ENCODE measurements around the gene AHI1. TPM values are rescaled to one million over a fixed set of nuclear protein-coding genes. Genes with fewer than 3 reads are reported as not detected.

Gene AHI1
- total RNA-seq, 2 experiments from 2014 or later = 21.4 to 33.9 TPM

GRCh38 chr6:135285165-135285564, 212.4 kb downstream of the AHI1 start:
- 0 out of 2 replicates have a peak overlapping the region, but pooled peaks have one; percentile 12 for H2AFZ ChIP-seq (ENCODE audit: low read length)
- no peaks in the 10 kb centered on the region for H3K9me2 ChIP-seq (ENCODE audit: insufficient read depth, low read length)
- H3K4me3 ChIP-seq (ENCODE audit: low read depth, low read length, poor library complexity, severe bottlenecking) = no peak overlapping the region
- no peaks in the 10 kb centered on the region for H3K9me3 ChIP-seq (ENCODE audit: low read length)
- H3K79me2 ChIP-seq (ENCODE audit: insufficient read depth, low read depth, low read length) = no peaks in the 10 kb centered on the region
- H3K4me2 ChIP-seq (ENCODE audit: low read length) = no peak overlapping the region
- ChIA-PET CTCF (ENCODE audit: unreplicated experiment) (no interaction called here), POLR2A (interaction anchor here (1.1 kb wide), 1 partner anchor 12 kb away, joined by 3 read pairs; no protein-coding TSS in a partner anchor)
- intact Hi-C loops (cut with micrococcal nuclease; ENCODE audit: unreplicated experiment) = no loop called here
- no peak overlapping the region for H3K27ac ChIP-seq (ENCODE audit: low read depth, low read length, poor library complexity, severe bottlenecking)
- TF ChIP-seq EZH2phosphoT487 (IDR thresholded peaks at IDR 0.05; ENCODE audit: borderline replicate concordance, low read depth, low read length) (no peak), CTCF (conservative IDR thresholded peaks at IDR 0.05; ENCODE audit: low read length) (no peak)
- H4K20me1 ChIP-seq (ENCODE audit: insufficient read depth, low read length) = no peaks in the 10 kb centered on the region
- BruUV-seq (replicated peaks) = no TSS peak
- no peak for DNase-seq (ENCODE audit: low spot score)
- peaks cover 43% of the 10 kb centered on the region for H3K4me1 ChIP-seq (ENCODE audit: insufficient read depth, low read length, poor library complexity, severe bottlenecking)
- no peaks in the 10 kb centered on the region; the same call in 1 of the 2 replicates for H3K36me3 ChIP-seq (ENCODE audit: insufficient read depth, low read length)

- no peaks in the 10 kb centered on the region for H4K20me1 ChIP-seq (ENCODE audit: insufficient read depth, low read length)
- intact Hi-C loops (cut with micrococcal nuclease; ENCODE audit: unreplicated experiment) = no loop called here
- H3K9me2 ChIP-seq (ENCODE audit: insufficient read depth, low read length) = no peaks in the 10 kb centered on the region
- no peak overlapping the region for H2AFZ ChIP-seq (ENCODE audit: low read length)
- POLR2A ChIA-PET = interaction anchor here (0.8 to 1.6 kb wide), 4 partner anchors 10 to 17 kb away, joined by 3 to 7 read pairs (median 3); no protein-coding TSS in a partner anchor
- no peak overlapping the region for H3K4me2 ChIP-seq (ENCODE audit: low read length)
- peaks cover 52% of the 10 kb centered on the region for H3K4me1 ChIP-seq (ENCODE audit: insufficient read depth, low read length, poor library complexity, severe bottlenecking)
- H3K36me3 ChIP-seq (ENCODE audit: insufficient read depth, low read length) = no peaks in the 10 kb centered on the region; the same call in 1 of the 2 replicates
- no peak overlapping the region for H3K4me3 ChIP-seq (ENCODE audit: low read depth, low read length, poor library complexity, severe bottlenecking)
- CTCF ChIA-PET (ENCODE audit: unreplicated experiment) = no interaction called here
- H3K9me3 ChIP-seq (ENCODE audit: low read length) = no peaks in the 10 kb centered on the region
- no peaks in the 10 kb centered on the region for H3K79me2 ChIP-seq (ENCODE audit: insufficient read depth, low read depth, low read length)
- no peak overlapping the region for H3K27ac ChIP-seq (ENCODE audit: low read depth, low read length, poor library complexity, severe bottlenecking)
- BruUV-seq (replicated peaks) = no TSS peak
- TF ChIP-seq EZH2phosphoT487 (IDR thresholded peaks at IDR 0.05; ENCODE audit: borderline replicate concordance, low read depth, low read length) (no peak), CTCF (conservative IDR thresholded peaks at IDR 0.05; ENCODE audit: low read length) (no peak)
- DNase-seq (ENCODE audit: low spot score) = no peak
Measured at GRCh38 chr6:135283926-135284325, 213.6 kb downstream of the AHI1 start.

DNA sequence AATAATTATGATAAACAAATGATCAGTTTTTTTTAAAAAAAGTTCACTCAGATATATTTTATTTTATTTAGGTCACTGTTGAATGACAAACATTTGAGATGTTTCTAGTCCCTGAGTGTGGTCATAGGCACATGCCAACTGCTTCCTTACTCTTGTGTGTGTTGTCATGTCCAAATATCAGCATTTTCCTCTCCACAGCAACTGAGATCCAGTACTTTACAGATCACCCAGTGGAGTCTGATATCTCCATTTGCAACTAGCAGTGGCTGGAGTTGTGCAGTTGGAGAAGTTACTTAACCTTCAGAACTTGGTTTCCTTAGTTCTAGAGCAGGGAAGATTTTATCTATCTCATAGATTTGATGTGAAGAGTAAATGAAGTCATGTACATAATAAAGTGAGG, 215.1 kb downstream of the AHI1 start:
- Histone ChIP-seq H3K36me3 (ENCODE audit: insufficient read depth, low read length) (no peaks in the 10 kb centered on the region; the same call in 1 of the 2 replicates), H3K4me3 (ENCODE audit: low read depth, low read length, poor library complexity, severe bottlenecking) (no peak overlapping the region), H3K9me2 (ENCODE audit: insufficient read depth, low read length) (no peaks in the 10 kb centered on the region), H3K4me2 (ENCODE audit: low read length) (no peak overlapping the region), H3K79me2 (ENCODE audit: insufficient read depth, low read depth, low read length) (no peaks in the 10 kb centered on the region), H3K27ac (ENCODE audit: low read depth, low read length, poor library complexity, severe bottlenecking) (no peak overlapping the region), H3K4me1 (ENCODE audit: insufficient read depth, low read length, poor library complexity, severe bottlenecking) (peaks cover 51% of the 10 kb centered on the region), H2AFZ (ENCODE audit: low read length) (peak overlapping the region; percentile 22; the same call in 1 of the 2 replicates), H4K20me1 (ENCODE audit: insufficient read depth, low read length) (no peaks in the 10 kb centered on the region), H3K9me3 (ENCODE audit: low read length) (no peaks in the 10 kb centered on the region)
- intact Hi-C loops (cut with micrococcal nuclease; ENCODE audit: unreplicated experiment) = no loop called here
- TF ChIP-seq EZH2phosphoT487 (IDR thresholded peaks at IDR 0.05; ENCODE audit: borderline replicate concordance, low read depth, low read length) = no peak
- no peak for TF ChIP-seq CTCF (conservative IDR thresholded peaks at IDR 0.05; ENCODE audit: low read length)
- POLR2A ChIA-PET = interaction anchor here (1.0 to 1.6 kb wide), 4 partner anchors 9 to 16 kb away, joined by 3 to 5 read pairs (median 4); no protein-coding TSS in a partner anchor
- CTCF ChIA-PET (ENCODE audit: unreplicated experiment) = no interaction called here
- BruUV-seq (replicated peaks) = no TSS peak
- no peak for DNase-seq (ENCODE audit: low spot score)
